LNCAP (cell line): ENCODE data around the gene MRPL43.

Experiments used
- CTCF ChIP-seq: fragments of 450-650 bp; IDR thresholded peaks from 2 replicates; pipeline ENCODE4 v1.5.1; 2017; ENCODE audit warnings: mild to moderate bottlenecking

Gene MRPL43

DNA sequence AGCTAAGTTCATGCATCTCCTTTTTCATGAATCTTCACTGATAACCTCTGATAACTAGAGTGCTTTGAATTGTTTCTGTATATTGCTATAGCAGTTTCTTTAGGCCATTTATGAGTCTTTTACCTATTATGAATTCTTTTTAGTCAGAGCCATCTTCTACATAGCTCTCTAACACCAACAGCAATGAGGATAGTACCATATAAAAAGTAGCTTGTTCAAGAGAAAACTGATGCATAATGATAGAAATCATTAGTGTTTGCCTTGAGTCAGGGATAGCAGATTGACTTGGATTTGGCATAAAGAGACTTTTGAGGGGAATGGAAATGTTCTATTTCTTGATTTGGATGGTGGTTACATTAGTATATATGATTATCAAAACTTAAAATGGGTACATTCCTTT, 43.8 kb downstream of the MRPL43 start:
- no peak for TF ChIP-seq CTCF

DNA sequence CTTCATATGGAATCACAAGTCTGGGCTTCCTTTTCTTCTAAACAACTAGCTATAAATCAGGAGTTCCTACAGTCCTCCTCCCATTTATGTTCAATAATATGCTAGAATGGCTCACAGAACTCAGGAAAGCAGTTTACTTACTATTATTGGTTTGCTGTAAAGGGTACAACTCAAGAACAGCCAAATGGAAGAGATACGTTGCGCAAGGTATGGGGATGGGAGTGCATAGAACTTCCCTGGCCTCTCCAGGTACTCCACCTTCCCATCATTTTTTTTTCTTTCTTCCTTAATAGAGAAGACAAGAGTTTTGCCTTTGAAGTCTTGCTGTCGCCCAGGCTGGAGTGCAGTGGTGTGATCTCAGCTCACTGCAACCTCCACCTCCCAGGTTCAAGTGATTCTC, 45.1 kb downstream of the MRPL43 start:
- no peak for TF ChIP-seq CTCF

DNA sequence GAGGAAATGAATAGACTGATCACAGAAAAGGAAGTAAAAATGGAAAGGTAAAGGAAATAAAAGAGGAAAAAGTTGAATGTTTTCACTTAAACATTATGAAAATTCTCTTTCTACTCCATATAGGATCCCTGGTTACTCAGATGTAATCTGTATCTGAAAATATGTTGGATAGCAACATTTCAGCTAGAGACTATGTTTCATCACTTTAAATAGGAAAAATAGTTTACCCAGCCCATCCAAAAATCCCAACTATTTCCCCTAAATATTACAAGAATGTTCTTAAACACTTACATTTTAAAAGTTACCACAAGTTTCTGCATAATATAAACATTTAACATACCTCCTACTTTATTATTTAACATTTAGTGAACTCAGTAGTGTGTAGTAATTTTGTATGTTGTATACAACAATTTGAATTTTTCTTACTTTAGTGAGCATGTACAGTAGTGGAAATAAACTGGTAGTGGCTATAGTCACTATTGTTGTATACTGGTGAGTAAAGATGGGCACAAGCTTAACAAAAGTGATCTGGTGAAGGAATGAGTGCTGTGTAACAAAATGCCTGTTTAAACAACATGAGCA, 47.4 kb downstream of the MRPL43 start:
- TF ChIP-seq CTCF, result no peak
